WTC11 (cell line): ENCODE results near the gene TMEM181. TPM values are rescaled to one million over a fixed set of nuclear protein-coding genes. Genes with fewer than 3 reads are reported as not detected.

Source experiments
- ATAC-seq: fragments of 200-7000 bp; cut with Tn5 transposase; 2 replicates; pipeline ENCODE4 v1.10.0; 2021; ENCODE audit warnings: mild to moderate bottlenecking, moderate library complexity
- CTCF ChIA-PET: fragments of 300-600 bp; sonication (Branson Sonifier 250); formaldehyde crosslinking; loops from one replicate; lab custom pipeline; 2021; ENCODE audit warnings: antibody characterized with exemption; lab: Charles Lee
- POLR2A ChIA-PET: fragments of 350-600 bp; sonication (Branson Sonifier 250); formaldehyde crosslinking; loops from one replicate; lab custom pipeline; 2021; ENCODE audit warnings: antibody characterized with exemption; lab: Charles Lee
- DNase-seq: peaks from one replicate; pipeline ENCODE4 v3.0.0; 2021; ENCODE audit warnings: low spot score
- H3K27ac Mint-ChIP-seq: 2 replicates; pipeline ENCODE4 v1.8.0; 2021; ENCODE audit warnings: mixed read lengths
- H3K27me3 Mint-ChIP-seq: 2 replicates; pipeline ENCODE4 v1.8.0; 2021; ENCODE audit warnings: low read depth, mild to moderate bottlenecking, moderate library complexity, mixed read lengths
- H3K36me3 Mint-ChIP-seq: 2 replicates; pipeline ENCODE4 v1.8.0; 2021; ENCODE audit warnings: mixed read lengths
- H3K4me1 Mint-ChIP-seq: 2 replicates; pipeline ENCODE4 v1.8.0; 2022; ENCODE audit warnings: mixed read lengths
- H3K4me3 Mint-ChIP-seq: 2 replicates; pipeline ENCODE4 v1.8.0; 2021; ENCODE audit warnings: mild to moderate bottlenecking, moderate library complexity, mixed read lengths
- H3K9me3 Mint-ChIP-seq: 2 replicates; pipeline ENCODE4 v1.8.0; 2021; ENCODE audit warnings: mixed read lengths
- CBFB ChIP-seq: sonication (generic); formaldehyde crosslinking; IDR thresholded peaks from 2 replicates; pipeline ENCODE4 v1.8.1; 2022; ENCODE audit warnings: mild to moderate bottlenecking, low read depth, missing genetic modification reagents
- CREM ChIP-seq: sonication (generic); formaldehyde crosslinking; IDR thresholded peaks from 2 replicates; pipeline ENCODE4 v1.8.1; 2022; ENCODE audit warnings: mild to moderate bottlenecking, missing genetic modification reagents, moderate library complexity
- ELF4 ChIP-seq: sonication (generic); formaldehyde crosslinking; IDR thresholded peaks from 2 replicates; pipeline ENCODE4 v1.8.1; 2022; ENCODE audit warnings: low read depth, mild to moderate bottlenecking, moderate library complexity, missing genetic modification reagents
- FOXJ3 ChIP-seq: sonication (generic); formaldehyde crosslinking; IDR thresholded peaks from 2 replicates; pipeline ENCODE4 v1.9.0; 2021; ENCODE audit warnings: missing genetic modification reagents, mild to moderate bottlenecking, borderline replicate concordance
- GTF2I ChIP-seq: fragments of 250-450 bp; sonication (Bioruptor Pico); conservative IDR thresholded peaks from 2 replicates; pipeline ENCODE4 v1.4.0; 2021; ENCODE audit warnings: mild to moderate bottlenecking
- JUN ChIP-seq: sonication (generic); formaldehyde crosslinking; IDR thresholded peaks from 2 replicates; pipeline ENCODE4 v1.8.0; 2023; ENCODE audit warnings: mild to moderate bottlenecking, missing genetic modification reagents
- NFATC4 ChIP-seq: fragments of 250-450 bp; sonication (Bioruptor Pico); IDR thresholded peaks from 2 replicates; pipeline ENCODE4 v1.9.0; 2021; ENCODE audit warnings: mild to moderate bottlenecking
- NFE2L1 ChIP-seq: sonication (generic); formaldehyde crosslinking; IDR thresholded peaks from 2 replicates; pipeline ENCODE4 v1.8.1; 2023; ENCODE audit warnings: missing genetic modification reagents
- NR2C2 ChIP-seq: sonication (generic); formaldehyde crosslinking; IDR thresholded peaks from 2 replicates; pipeline ENCODE4 v1.8.0; 2022; ENCODE audit warnings: mild to moderate bottlenecking, missing genetic modification reagents
- SMAD3 ChIP-seq: sonication (generic); formaldehyde crosslinking; IDR thresholded peaks from 2 replicates; pipeline ENCODE4 v1.8.0; 2022; ENCODE audit warnings: missing genetic modification reagents, mild to moderate bottlenecking, borderline replicate concordance
- SMAD4 ChIP-seq: sonication (generic); formaldehyde crosslinking; IDR thresholded peaks from 2 replicates; pipeline ENCODE4 v1.8.0; 2022; ENCODE audit warnings: mild to moderate bottlenecking, missing genetic modification reagents
- SOX15 ChIP-seq: fragments of 250-450 bp; sonication (Bioruptor Pico); IDR thresholded peaks from 2 replicates; pipeline ENCODE4 v1.9.0; 2021; ENCODE audit warnings: mild to moderate bottlenecking
- ZBTB21 ChIP-seq: sonication (generic); formaldehyde crosslinking; IDR thresholded peaks from 2 replicates; pipeline ENCODE4 v1.8.1; 2023; ENCODE audit warnings: mild to moderate bottlenecking, missing genetic modification reagents, borderline replicate concordance
- ZNF138 ChIP-seq: sonication (generic); formaldehyde crosslinking; conservative IDR thresholded peaks from 2 replicates; pipeline ENCODE4 v1.8.1; 2022; ENCODE audit warnings: mild to moderate bottlenecking, moderate library complexity, missing genetic modification reagents
- ZNF232 ChIP-seq: sonication (generic); formaldehyde crosslinking; IDR thresholded peaks from 2 replicates; pipeline ENCODE4 v1.8.0; 2022; ENCODE audit warnings: mild to moderate bottlenecking, missing genetic modification reagents
- ZNF263 ChIP-seq: sonication (generic); formaldehyde crosslinking; IDR thresholded peaks from 2 replicates; pipeline ENCODE4 v1.8.1; 2022; ENCODE audit warnings: low read depth, mild to moderate bottlenecking, moderate library complexity, missing genetic modification reagents
- total RNA-seq: library from RNA; stranded (reverse); gene quantifications from 3 replicates; pipeline ENCODE4 v1.2.3, GENCODE V29; 2021
- TF ChIP-seq, protein P1 (sequence below): fragments of 250-450 bp; sonication (Bioruptor Pico); IDR thresholded peaks from 2 replicates; pipeline ENCODE4 v1.9.0; 2021; ENCODE audit warnings: moderate library complexity, mild to moderate bottlenecking, inconsistent platforms, borderline replicate concordance
- TF ChIP-seq, protein P2 (sequence below): sonication (generic); formaldehyde crosslinking; IDR thresholded peaks from 2 replicates; pipeline ENCODE4 v1.8.1; 2022; ENCODE audit warnings: missing genetic modification reagents, borderline replicate concordance
- TF ChIP-seq, protein P3 (sequence below): sonication (generic); formaldehyde crosslinking; IDR thresholded peaks from 2 replicates; pipeline ENCODE4 v1.8.0; 2022; ENCODE audit warnings: mild to moderate bottlenecking, missing genetic modification reagents
- TF ChIP-seq, protein P4 (sequence below): fragments of 250-450 bp; sonication (Bioruptor Pico); IDR thresholded peaks from 2 replicates; pipeline ENCODE4 v1.9.0; 2021; ENCODE audit warnings: mild to moderate bottlenecking
- TF ChIP-seq, protein P5 (sequence below): sonication (generic); formaldehyde crosslinking; IDR thresholded peaks from 2 replicates; pipeline ENCODE4 v1.8.1; 2023; ENCODE audit warnings: mild to moderate bottlenecking, missing genetic modification reagents
- TF ChIP-seq, protein P6 (sequence below): sonication (generic); formaldehyde crosslinking; IDR thresholded peaks from 2 replicates; pipeline ENCODE4 v1.8.1; 2023; ENCODE audit warnings: mild to moderate bottlenecking, moderate library complexity, missing genetic modification reagents
- TF ChIP-seq, protein P7 (sequence below): sonication (generic); formaldehyde crosslinking; IDR thresholded peaks from 2 replicates; pipeline ENCODE4 v1.8.1; 2023; ENCODE audit warnings: mild to moderate bottlenecking, missing genetic modification reagents

The TMEM181 gene
- total RNA-seq, 1 experiment from 2014 or later: 18.8 TPM

DNA sequence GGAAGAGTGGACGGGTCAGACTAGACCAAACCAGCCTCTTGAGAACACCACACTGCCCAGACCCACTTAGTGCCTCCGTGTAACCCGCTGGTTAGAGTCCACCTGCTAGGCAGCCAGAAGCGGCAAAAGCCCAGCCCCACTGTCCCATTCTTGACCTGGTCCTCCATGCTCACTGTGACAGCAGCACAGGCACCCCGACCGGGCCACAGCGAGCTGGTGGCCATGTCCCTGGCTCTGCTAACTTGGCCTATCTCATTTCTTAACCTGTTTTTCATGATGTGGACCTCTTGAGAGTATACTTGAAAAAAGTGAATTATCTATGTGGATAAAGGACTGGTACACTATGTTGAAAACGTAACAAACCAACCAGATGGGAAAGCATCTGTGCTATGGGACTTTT, 44.9 kb upstream of the TMEM181 start:
- H3K9me3 Mint-ChIP-seq: 0 out of 2 replicates have a peak, but pooled peaks cover 6% of the 10 kb centered on the region
- H3K27ac Mint-ChIP-seq: no peak overlapping the region
- ChIA-PET POLR2A (no interaction called here), CTCF (interaction anchor here (0.9 to 1.9 kb wide), 2 partner anchors 90 to 301 kb away, joined by 4 to 7 read pairs; no protein-coding TSS in a partner anchor)
- H3K27me3 Mint-ChIP-seq: peaks cover 35% of the 10 kb centered on the region
- DNase-seq (no peak), ATAC-seq (no peak)
- H3K36me3 Mint-ChIP-seq: no peaks in the 10 kb centered on the region; the same call in 1 of the 2 replicates
- peaks cover 21% of the 10 kb centered on the region for H3K4me1 Mint-ChIP-seq
- H3K4me3 Mint-ChIP-seq: no peak overlapping the region
- TF ChIP-seq GTF2I (CRISPR knock-in tag) (no peak), SOX15 (no peak), JUN (no peak), SMAD4 (CRISPR knock-in tag) (no peak), ZNF232 (CRISPR knock-in tag) (no peak), ZNF263 (CRISPR knock-in tag) (no peak), NFATC4 (CRISPR knock-in tag) (no peak), ELF4 (CRISPR knock-in tag) (no peak), NFE2L1 (CRISPR knock-in tag) (no peak)
- TF ChIP-seq, protein P1, sequence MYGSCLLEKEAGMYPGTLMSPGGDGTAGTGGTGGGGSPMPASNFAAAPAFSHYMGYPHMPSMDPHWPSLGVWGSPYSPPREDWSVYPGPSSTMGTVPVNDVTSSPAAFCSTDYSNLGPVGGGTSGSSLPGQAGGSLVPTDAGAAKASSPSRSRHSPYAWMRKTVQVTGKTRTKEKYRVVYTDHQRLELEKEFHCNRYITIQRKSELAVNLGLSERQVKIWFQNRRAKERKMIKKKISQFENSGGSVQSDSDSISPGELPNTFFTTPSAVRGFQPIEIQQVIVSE (CRISPR knock-in tag): no peak
- TF ChIP-seq, protein P2, sequence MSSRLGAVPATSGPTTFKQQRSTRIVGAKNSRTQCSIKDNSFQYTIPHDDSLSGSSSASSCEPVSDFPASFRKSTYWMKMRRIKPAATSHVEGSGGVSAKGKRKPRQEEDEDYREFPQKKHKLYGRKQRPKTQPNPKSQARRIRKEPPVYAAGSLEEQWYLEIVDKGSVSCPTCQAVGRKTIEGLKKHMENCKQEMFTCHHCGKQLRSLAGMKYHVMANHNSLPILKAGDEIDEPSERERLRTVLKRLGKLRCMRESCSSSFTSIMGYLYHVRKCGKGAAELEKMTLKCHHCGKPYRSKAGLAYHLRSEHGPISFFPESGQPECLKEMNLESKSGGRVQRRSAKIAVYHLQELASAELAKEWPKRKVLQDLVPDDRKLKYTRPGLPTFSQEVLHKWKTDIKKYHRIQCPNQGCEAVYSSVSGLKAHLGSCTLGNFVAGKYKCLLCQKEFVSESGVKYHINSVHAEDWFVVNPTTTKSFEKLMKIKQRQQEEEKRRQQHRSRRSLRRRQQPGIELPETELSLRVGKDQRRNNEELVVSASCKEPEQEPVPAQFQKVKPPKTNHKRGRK (CRISPR knock-in tag): no peak

DNA sequence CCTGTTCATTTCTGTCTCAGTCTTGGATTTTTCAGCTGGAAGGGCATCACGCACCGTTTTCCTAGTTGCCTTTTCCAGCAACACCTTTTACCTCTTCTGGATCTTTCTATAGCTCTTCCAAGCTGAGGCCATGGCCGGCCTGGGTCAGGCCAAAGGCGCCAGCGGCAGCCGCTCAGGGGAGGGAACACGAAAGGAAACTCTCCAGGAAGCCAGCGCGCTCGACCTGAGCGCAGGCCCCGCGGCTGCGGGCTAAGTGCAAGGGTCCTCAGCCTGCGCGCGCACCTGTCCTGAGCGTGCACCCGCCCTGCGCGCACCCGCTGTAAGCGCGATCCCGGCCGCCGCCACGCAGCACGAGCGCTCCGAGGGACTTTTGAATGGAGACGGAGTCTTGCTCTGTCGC, 43.8 kb upstream of the TMEM181 start:
- H3K4me3 Mint-ChIP-seq: peak overlapping the region; percentile 74
- no peaks in the 10 kb centered on the region; the same call in 1 of the 2 replicates for H3K36me3 Mint-ChIP-seq
- H3K9me3 Mint-ChIP-seq: 0 out of 2 replicates have a peak, but pooled peaks cover 6% of the 10 kb centered on the region
- H3K27me3 Mint-ChIP-seq: peaks cover 35% of the 10 kb centered on the region
- H3K4me1 Mint-ChIP-seq: peaks cover 21% of the 10 kb centered on the region
- ATAC-seq (peak; percentile 73), DNase-seq (peak; percentile 79)
- ChIA-PET POLR2A (no interaction called here), CTCF (interaction anchor here (1.0 to 1.9 kb wide), 3 partner anchors 81 to 302 kb away, joined by 3 to 7 read pairs (median 3); no protein-coding TSS in a partner anchor)
- 0 out of 2 replicates have a peak overlapping the region, but pooled peaks have one; percentile 19 for H3K27ac Mint-ChIP-seq
- TF ChIP-seq FOXJ3 (CRISPR knock-in tag) (no peak), NR2C2 (CRISPR knock-in tag) (no peak), ZBTB21 (CRISPR knock-in tag) (peak; percentile 72; the same call in 1 of the 2 replicates), ZNF138 (CRISPR knock-in tag) (peak; percentile 68; the same call in 1 of the 2 replicates), CBFB (CRISPR knock-in tag) (peak; percentile 62; the same call in 1 of the 2 replicates)
- TF ChIP-seq, protein P3, sequence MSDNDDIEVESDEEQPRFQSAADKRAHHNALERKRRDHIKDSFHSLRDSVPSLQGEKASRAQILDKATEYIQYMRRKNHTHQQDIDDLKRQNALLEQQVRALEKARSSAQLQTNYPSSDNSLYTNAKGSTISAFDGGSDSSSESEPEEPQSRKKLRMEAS (CRISPR knock-in tag): peak; percentile 55; the same call in 1 of the 2 replicates

DNA sequence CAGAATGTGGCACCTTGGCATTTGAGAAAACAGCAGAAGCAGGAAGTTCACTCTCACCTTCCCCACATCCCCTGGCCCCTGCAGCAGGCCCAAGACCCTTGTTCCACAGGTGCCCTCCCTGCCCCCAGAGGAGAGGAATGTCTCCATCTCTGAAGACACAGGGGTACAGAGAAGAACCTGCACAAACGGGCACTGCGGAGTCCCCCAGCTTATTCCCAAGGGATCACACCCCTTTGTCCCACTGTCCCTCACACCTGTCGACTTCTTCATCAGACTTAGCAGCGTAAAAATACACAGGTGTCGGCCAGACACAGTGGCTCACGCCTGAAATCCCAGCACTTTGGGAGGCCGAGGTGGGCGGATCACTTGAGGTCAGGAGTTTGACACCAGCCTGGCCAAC, 42.9 kb upstream of the TMEM181 start:
- H3K9me3 Mint-ChIP-seq: no peaks in the 10 kb centered on the region
- ChIA-PET POLR2A (no interaction called here), CTCF (interaction anchor here (0.6 to 1.0 kb wide), 3 partner anchors 80 to 296 kb away, joined by 3 to 4 read pairs (median 3); no protein-coding TSS in a partner anchor)
- ATAC-seq (no peak), DNase-seq (no peak)
- H3K27ac Mint-ChIP-seq: no peak overlapping the region
- no peak overlapping the region for H3K4me3 Mint-ChIP-seq
- peaks cover 35% of the 10 kb centered on the region for H3K27me3 Mint-ChIP-seq
- peaks cover 21% of the 10 kb centered on the region for H3K4me1 Mint-ChIP-seq
- no peaks in the 10 kb centered on the region for H3K36me3 Mint-ChIP-seq
- TF ChIP-seq, protein P4, sequence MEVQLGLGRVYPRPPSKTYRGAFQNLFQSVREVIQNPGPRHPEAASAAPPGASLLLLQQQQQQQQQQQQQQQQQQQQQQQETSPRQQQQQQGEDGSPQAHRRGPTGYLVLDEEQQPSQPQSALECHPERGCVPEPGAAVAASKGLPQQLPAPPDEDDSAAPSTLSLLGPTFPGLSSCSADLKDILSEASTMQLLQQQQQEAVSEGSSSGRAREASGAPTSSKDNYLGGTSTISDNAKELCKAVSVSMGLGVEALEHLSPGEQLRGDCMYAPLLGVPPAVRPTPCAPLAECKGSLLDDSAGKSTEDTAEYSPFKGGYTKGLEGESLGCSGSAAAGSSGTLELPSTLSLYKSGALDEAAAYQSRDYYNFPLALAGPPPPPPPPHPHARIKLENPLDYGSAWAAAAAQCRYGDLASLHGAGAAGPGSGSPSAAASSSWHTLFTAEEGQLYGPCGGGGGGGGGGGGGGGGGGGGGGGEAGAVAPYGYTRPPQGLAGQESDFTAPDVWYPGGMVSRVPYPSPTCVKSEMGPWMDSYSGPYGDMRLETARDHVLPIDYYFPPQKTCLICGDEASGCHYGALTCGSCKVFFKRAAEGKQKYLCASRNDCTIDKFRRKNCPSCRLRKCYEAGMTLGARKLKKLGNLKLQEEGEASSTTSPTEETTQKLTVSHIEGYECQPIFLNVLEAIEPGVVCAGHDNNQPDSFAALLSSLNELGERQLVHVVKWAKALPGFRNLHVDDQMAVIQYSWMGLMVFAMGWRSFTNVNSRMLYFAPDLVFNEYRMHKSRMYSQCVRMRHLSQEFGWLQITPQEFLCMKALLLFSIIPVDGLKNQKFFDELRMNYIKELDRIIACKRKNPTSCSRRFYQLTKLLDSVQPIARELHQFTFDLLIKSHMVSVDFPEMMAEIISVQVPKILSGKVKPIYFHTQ (CRISPR knock-in tag): no peak
- TF ChIP-seq, protein P5, sequence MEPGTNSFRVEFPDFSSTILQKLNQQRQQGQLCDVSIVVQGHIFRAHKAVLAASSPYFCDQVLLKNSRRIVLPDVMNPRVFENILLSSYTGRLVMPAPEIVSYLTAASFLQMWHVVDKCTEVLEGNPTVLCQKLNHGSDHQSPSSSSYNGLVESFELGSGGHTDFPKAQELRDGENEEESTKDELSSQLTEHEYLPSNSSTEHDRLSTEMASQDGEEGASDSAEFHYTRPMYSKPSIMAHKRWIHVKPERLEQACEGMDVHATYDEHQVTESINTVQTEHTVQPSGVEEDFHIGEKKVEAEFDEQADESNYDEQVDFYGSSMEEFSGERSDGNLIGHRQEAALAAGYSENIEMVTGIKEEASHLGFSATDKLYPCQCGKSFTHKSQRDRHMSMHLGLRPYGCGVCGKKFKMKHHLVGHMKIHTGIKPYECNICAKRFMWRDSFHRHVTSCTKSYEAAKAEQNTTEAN (CRISPR knock-in tag): no peak
- no peak for TF ChIP-seq CREM
- TF ChIP-seq SMAD3: no peak
- TF ChIP-seq, protein P6, sequence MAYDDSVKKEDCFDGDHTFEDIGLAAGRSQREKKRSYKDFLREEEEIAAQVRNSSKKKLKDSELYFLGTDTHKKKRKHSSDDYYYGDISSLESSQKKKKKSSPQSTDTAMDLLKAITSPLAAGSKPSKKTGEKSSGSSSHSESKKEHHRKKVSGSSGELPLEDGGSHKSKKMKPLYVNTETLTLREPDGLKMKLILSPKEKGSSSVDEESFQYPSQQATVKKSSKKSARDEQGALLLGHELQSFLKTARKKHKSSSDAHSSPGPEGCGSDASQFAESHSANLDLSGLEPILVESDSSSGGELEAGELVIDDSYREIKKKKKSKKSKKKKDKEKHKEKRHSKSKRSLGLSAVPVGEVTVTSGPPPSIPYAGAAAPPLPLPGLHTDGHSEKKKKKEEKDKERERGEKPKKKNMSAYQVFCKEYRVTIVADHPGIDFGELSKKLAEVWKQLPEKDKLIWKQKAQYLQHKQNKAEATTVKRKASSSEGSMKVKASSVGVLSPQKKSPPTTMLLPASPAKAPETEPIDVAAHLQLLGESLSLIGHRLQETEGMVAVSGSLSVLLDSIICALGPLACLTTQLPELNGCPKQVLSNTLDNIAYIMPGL (CRISPR knock-in tag): no peak
- TF ChIP-seq, protein P7, sequence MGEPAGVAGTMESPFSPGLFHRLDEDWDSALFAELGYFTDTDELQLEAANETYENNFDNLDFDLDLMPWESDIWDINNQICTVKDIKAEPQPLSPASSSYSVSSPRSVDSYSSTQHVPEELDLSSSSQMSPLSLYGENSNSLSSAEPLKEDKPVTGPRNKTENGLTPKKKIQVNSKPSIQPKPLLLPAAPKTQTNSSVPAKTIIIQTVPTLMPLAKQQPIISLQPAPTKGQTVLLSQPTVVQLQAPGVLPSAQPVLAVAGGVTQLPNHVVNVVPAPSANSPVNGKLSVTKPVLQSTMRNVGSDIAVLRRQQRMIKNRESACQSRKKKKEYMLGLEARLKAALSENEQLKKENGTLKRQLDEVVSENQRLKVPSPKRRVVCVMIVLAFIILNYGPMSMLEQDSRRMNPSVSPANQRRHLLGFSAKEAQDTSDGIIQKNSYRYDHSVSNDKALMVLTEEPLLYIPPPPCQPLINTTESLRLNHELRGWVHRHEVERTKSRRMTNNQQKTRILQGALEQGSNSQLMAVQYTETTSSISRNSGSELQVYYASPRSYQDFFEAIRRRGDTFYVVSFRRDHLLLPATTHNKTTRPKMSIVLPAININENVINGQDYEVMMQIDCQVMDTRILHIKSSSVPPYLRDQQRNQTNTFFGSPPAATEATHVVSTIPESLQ (CRISPR knock-in tag): no peak
